Fibroblast of lung (primary cell): Measurements from ENCODE around the gene OR5D16.

Source experiments
- CTCF ChIP-seq, 2 donors: IDR thresholded peaks in 1 of 2; conservative IDR thresholded peaks in 1 of 2; 1 replicate in 1 of 2; 2 replicates in 1 of 2; pipeline ENCODE4 v1.5.1; 2011 to 2012; ENCODE audit warnings: low read length in 2 of 2, control low read depth in 1 of 2, inconsistent platforms in 1 of 2, low read depth in 1 of 2, mild to moderate bottlenecking in 1 of 2
- EZH2 ChIP-seq: IDR thresholded peaks from 2 replicates; pipeline ENCODE4 v1.5.1; 2012; ENCODE audit warnings: low read length, control low read depth, mild to moderate bottlenecking; ENCODE audit errors: missing control alignments

DNA sequence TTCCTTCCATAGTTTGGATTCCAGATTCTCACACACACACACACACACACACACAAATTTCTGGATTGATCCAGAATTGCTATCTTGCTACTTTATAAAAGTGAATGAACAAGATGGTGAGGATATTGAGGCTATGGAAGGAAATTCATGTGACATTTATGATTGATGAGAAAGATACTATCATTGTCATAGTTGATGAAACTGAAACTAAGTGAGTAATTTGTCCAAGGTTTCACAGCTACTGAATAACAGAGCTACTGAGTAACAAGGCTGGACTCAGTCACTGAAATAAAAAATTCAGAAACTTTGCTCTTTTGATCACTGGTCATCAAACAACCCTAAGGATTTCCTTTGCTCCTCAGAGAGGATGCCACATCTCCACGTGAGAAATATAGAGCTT is 16.2 kb downstream of the OR5D16 start:
- TF ChIP-seq CTCF (conservative IDR thresholded peaks at IDR 0.05 in 1 of 2, IDR thresholded peaks at IDR 0.05 in 1 of 2; ENCODE audit: low read depth in 1 of 2, low read length in 2 of 2) (no peak), EZH2 (no peak)
